Endodermal cell (in vitro differentiated cells): ENCODE measurements around the gene DDX41. TPM values are rescaled to one million over a fixed set of nuclear protein-coding genes. Genes with fewer than 3 reads are reported as not detected.

Experiments
- DNase-seq: peaks from one replicate; pipeline ENCODE4 v3.0.0-alpha.2; 2017
- H3K27ac ChIP-seq: 2 replicates; pipeline ENCODE4 v1.5.1; 2013; ENCODE audit warnings: mild to moderate bottlenecking, low read depth, low read length, moderate library complexity
- H3K27me3 ChIP-seq: 2 replicates; pipeline ENCODE4 v1.6.1; 2013; ENCODE audit warnings: mild to moderate bottlenecking, low read length, moderate library complexity; ENCODE audit not compliant: insufficient read depth, control insufficient read depth, poor library complexity, severe bottlenecking
- H3K36me3 ChIP-seq: 2 replicates; pipeline ENCODE4 v1.7.0; 2013; ENCODE audit warnings: mild to moderate bottlenecking, low read length, moderate library complexity; ENCODE audit not compliant: control insufficient read depth, insufficient read depth
- H3K4me1 ChIP-seq: one replicate; pipeline ENCODE4 v1.7.0; 2013; ENCODE audit warnings: low read length; ENCODE audit not compliant: control insufficient read depth, insufficient read depth
- H3K4me3 ChIP-seq: 2 replicates; pipeline ENCODE4 v1.5.1; 2013; ENCODE audit warnings: mild to moderate bottlenecking, low read length, moderate library complexity
- H3K9ac ChIP-seq: 2 replicates; pipeline ENCODE4 v1.6.1; 2013; ENCODE audit warnings: mild to moderate bottlenecking, low read length, moderate library complexity; ENCODE audit not compliant: poor library complexity, severe bottlenecking; ENCODE audit errors: extremely low read depth
- H3K9me3 ChIP-seq: 2 replicates; pipeline ENCODE4 v1.6.1; 2013; ENCODE audit warnings: mild to moderate bottlenecking, low read length, moderate library complexity; ENCODE audit not compliant: control insufficient read depth
- H3K27ac Mint-ChIP-seq: 2 replicates; pipeline ENCODE4 v1.8.0; 2020; ENCODE audit warnings: mixed read lengths
- H3K27me3 Mint-ChIP-seq: 2 replicates; pipeline ENCODE4 v1.8.0; 2021; ENCODE audit warnings: mild to moderate bottlenecking, mixed read lengths; ENCODE audit not compliant: insufficient read depth
- H3K36me3 Mint-ChIP-seq: 2 replicates; pipeline ENCODE4 v1.8.0; 2020; ENCODE audit warnings: low read depth, mixed read lengths
- H3K4me1 Mint-ChIP-seq: 2 replicates; pipeline ENCODE4 v1.8.0; 2020; ENCODE audit warnings: mixed read lengths
- H3K4me3 Mint-ChIP-seq: 2 replicates; pipeline ENCODE4 v1.8.0; 2020; ENCODE audit warnings: mild to moderate bottlenecking, moderate library complexity, mixed read lengths
- H3K9me3 Mint-ChIP-seq: 2 replicates; pipeline ENCODE4 v1.8.0; 2020; ENCODE audit warnings: mild to moderate bottlenecking, mixed read lengths
- WGBS, 2 experiments: methylation state at CpG; one replicate each; pipeline versions ENCODE4 v1.1.5 to v1.1.7; 2013; ENCODE audit warnings: missing lambda C conversion rate in 2 of 2, mixed read lengths in 1 of 2; ENCODE audit not compliant: insufficient coverage in 1 of 2, insufficient read length in 1 of 2; 5-methylcytosine and 5-hydroxymethylcytosine counted together
- total RNA-seq, 2 donors: library from RNA; stranded (reverse); fragmentation: NEBNext Ultra II Directional in 1 of 2; extraction: Animal tissue kit (Norgen Biotek cat#: 25700) in 1 of 2; gene quantifications; 2 replicates in 1 of 2; 3 replicates in 1 of 2; pipeline ENCODE4 v1.2.1, GENCODE V29; 2021
- TF ChIP-seq, protein P1 (sequence below): fragments of 200-600 bp; sonication (generic); conservative IDR thresholded peaks from 2 replicates; pipeline ENCODE4 v1.5.0; 2021; ENCODE audit warnings: antibody characterized with exemption, mild to moderate bottlenecking

The DDX41 gene
- total RNA-seq, 2 donors from 2014 or later: 115 TPM

DNA sequence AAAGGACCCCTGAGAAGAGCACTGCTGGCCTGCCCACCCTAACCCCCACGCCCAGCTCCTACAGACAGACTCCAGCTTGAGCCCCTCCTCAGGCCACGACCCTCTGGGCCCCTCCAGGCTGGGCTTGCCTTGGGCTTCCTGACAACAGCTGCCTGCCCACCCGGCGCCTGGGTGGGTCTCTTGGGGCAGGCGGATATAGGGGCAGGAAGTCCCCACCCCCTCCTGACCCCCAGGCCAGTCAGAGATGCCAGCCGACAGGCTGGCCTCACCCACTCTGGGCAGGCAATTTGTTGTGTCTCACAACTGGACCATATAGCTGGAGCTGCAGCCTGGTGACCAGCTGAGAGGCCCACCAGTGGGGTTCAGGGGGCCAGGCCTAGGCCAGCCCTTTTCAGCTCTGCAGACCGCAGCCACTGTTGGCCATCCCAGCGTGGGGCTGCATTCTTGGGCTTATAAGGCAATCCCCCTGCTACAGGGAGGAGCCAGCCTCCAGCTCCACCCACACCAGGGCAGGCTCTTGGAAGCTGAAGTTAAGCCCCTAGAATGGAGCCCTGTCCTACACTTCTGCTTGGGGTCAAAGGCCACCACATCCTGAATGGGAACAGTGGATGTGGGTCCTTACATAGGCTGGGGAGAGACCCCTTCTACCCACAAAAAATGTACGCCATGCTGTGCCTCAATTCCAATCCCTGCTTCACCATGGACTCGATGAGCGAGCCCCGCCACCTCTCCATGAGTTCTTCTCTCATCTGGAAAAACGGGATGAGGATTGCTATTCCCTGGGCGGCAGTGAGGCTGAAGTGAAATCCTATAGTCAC is 21.3 kb downstream of the DDX41 start:
- peak; percentile 96 for DNase-seq
- peak overlapping the region; percentile 93 for H3K27ac ChIP-seq
- 47 to 57% methylated on average over 8 to 14 of the region's 14 CpGs for WGBS, 2 experiments
- Mint-ChIP-seq H3K36me3 (peaks cover 29% of the 10 kb centered on the region), H3K27ac (peak overlapping the region; percentile 94), H3K4me1 (peaks cover 28% of the 10 kb centered on the region), H3K9me3 (no peaks in the 10 kb centered on the region), H3K27me3 (peaks cover 28% of the 10 kb centered on the region), H3K4me3 (peak overlapping the region; percentile 74)
- TF ChIP-seq, protein P1, sequence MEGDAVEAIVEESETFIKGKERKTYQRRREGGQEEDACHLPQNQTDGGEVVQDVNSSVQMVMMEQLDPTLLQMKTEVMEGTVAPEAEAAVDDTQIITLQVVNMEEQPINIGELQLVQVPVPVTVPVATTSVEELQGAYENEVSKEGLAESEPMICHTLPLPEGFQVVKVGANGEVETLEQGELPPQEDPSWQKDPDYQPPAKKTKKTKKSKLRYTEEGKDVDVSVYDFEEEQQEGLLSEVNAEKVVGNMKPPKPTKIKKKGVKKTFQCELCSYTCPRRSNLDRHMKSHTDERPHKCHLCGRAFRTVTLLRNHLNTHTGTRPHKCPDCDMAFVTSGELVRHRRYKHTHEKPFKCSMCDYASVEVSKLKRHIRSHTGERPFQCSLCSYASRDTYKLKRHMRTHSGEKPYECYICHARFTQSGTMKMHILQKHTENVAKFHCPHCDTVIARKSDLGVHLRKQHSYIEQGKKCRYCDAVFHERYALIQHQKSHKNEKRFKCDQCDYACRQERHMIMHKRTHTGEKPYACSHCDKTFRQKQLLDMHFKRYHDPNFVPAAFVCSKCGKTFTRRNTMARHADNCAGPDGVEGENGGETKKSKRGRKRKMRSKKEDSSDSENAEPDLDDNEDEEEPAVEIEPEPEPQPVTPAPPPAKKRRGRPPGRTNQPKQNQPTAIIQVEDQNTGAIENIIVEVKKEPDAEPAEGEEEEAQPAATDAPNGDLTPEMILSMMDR: no peak
- no peaks in the 10 kb centered on the region for H3K9me3 ChIP-seq
- H3K9ac ChIP-seq: peak overlapping the region; percentile 71
- H3K36me3 ChIP-seq: peaks cover 45% of the 10 kb centered on the region
- H3K4me3 ChIP-seq: peak overlapping the region; percentile 92
- peaks cover 17% of the 10 kb centered on the region for H3K4me1 ChIP-seq
- peaks cover 14% of the 10 kb centered on the region for H3K27me3 ChIP-seq

GRCh38 chr5:177494346-177495195 is 22.2 kb downstream of the DDX41 start:
- peaks cover 19% of the 10 kb centered on the region for H3K27me3 Mint-ChIP-seq
- H3K27ac ChIP-seq: peak overlapping the region; percentile 93
- H3K27me3 ChIP-seq: peaks cover 14% of the 10 kb centered on the region
- H3K9me3 ChIP-seq: no peaks in the 10 kb centered on the region
- H3K9me3 Mint-ChIP-seq: no peaks in the 10 kb centered on the region
- WGBS, 2 experiments: 63 to 81% methylated on average over 6 to 10 of the region's 11 CpGs
- no peak overlapping the region for H3K4me3 Mint-ChIP-seq
- peak overlapping the region; percentile 92 for H3K4me3 ChIP-seq
- peaks cover 28% of the 10 kb centered on the region for H3K4me1 Mint-ChIP-seq
- peak overlapping the region; percentile 51 for H3K9ac ChIP-seq
- H3K27ac Mint-ChIP-seq: peak overlapping the region; percentile 79
- peaks cover 17% of the 10 kb centered on the region for H3K4me1 ChIP-seq
- DNase-seq: peak; percentile 92
- peaks cover 35% of the 10 kb centered on the region for H3K36me3 Mint-ChIP-seq
- peaks cover 54% of the 10 kb centered on the region for H3K36me3 ChIP-seq
- TF ChIP-seq, protein P1: peak; percentile 49

DNA sequence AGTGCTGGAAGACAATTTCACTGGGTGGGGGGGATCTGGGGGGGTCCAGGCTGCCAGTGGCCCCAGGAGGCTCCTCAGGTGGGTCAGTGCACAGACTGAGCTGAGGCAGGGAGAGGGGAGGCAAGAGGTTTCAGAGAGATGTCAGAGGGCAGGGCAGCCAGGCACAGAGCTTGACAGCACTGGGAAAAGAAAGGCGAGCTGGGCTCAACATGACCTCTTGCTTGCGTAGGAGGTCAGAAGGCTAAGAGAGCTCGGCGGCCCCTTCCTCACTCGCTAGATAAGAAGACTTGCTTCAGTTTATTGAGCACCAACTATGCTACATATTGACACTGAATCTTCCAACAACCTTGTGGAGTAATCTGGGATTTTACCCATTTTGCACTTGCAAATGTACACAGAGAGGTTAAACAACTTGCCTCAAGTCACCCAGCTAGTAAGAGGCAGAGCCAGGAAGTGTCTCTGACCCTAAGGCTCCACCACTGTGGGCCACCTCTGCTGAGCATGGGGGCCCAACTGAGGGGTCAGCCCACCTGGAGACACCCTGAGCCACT is 22.9 kb downstream of the DDX41 start:
- no peak for DNase-seq
- Mint-ChIP-seq H3K9me3 (no peaks in the 10 kb centered on the region), H3K4me1 (peaks cover 27% of the 10 kb centered on the region), H3K4me3 (no peak overlapping the region), H3K36me3 (peaks cover 38% of the 10 kb centered on the region), H3K27me3 (peaks cover 12% of the 10 kb centered on the region), H3K27ac (peak overlapping the region; percentile 17)
- H3K4me1 ChIP-seq: peaks cover 17% of the 10 kb centered on the region
- H3K9ac ChIP-seq: no peak overlapping the region
- peak overlapping the region; percentile 73 for H3K27ac ChIP-seq
- peaks cover 61% of the 10 kb centered on the region for H3K36me3 ChIP-seq
- H3K4me3 ChIP-seq: peak overlapping the region; percentile 92
- TF ChIP-seq, protein P1: no peak
- no peaks in the 10 kb centered on the region for H3K9me3 ChIP-seq
- peaks cover 8% of the 10 kb centered on the region for H3K27me3 ChIP-seq
- 90 to 96% methylated on average over 5 of the region's 5 CpGs for WGBS, 2 experiments
